ENCODE measurements around the gene TMA16. TPM values are rescaled to one million over a fixed set of nuclear protein-coding genes. Genes with fewer than 3 reads are reported as not detected.

TMA16 gene
- 33.2 and 33.6 TPM in 2 replicates for total RNA-seq

GRCh38 chr4:163494360-163495241, at the start of gene TMA16:
TSS of gene TMA16 (plus strand) at chr4:163494690. CDS start at chr4:163494802, 112 bp downstream.

GRCh38 chr4:163473576-163473975, 20.9 kb upstream of the TMA16 start, which contains the start of gene TKTL2:
TSS of gene TKTL2 (minus strand) at chr4:163473754. CDS start at chr4:163473734, 20 bp downstream.

Other genes starting within 250 kb of the TMA16 start
- 0.13 TPM in 1 of 2 replicates, not detected in the other for gene NPY1R, start 162.1 kb upstream of the TMA16 start, total RNA-seq
- not detected in 2 replicates for gene NPY5R, start 150.8 kb upstream of the TMA16 start, total RNA-seq
- gene TKTL2, start 20.9 kb upstream of the TMA16 start, total RNA-seq, result under 0.01 TPM in 1 of 2 replicates, not detected in the other

Measured in articular chondrocyte of knee joint (primary cell).